ENCODE measurements around the gene RIC1. TPM values are rescaled to one million over a fixed set of nuclear protein-coding genes. Genes with fewer than 3 reads are reported as not detected.

Gene RIC1
- total RNA-seq, 1 experiment from 2014 or later, result 13.8 TPM

- H3K79me2 ChIP-seq (ENCODE audit: low read depth), result peaks cover 27% of the 10 kb centered on the region
- intact Hi-C loops (cut with micrococcal nuclease; ENCODE audit: unreplicated experiment), result no loop called here
- no peaks in the 10 kb centered on the region for H3K4me1 ChIP-seq (replicated peaks; ENCODE audit: insufficient read depth)
- no peak overlapping the region for H3K27ac ChIP-seq
- H2AFZ ChIP-seq, result no peak overlapping the region
- ChIA-PET CTCF (no interaction called here), POLR2A (ENCODE audit: unreplicated experiment) (no interaction called here)
- BruUV-seq (replicated peaks), result no TSS peak
- no peaks in the 10 kb centered on the region for H4K20me1 ChIP-seq (ENCODE audit: insufficient read depth)
- no peaks in the 10 kb centered on the region for H3K9me2 ChIP-seq (ENCODE audit: insufficient read depth)
- TF ChIP-seq, protein P1, sequence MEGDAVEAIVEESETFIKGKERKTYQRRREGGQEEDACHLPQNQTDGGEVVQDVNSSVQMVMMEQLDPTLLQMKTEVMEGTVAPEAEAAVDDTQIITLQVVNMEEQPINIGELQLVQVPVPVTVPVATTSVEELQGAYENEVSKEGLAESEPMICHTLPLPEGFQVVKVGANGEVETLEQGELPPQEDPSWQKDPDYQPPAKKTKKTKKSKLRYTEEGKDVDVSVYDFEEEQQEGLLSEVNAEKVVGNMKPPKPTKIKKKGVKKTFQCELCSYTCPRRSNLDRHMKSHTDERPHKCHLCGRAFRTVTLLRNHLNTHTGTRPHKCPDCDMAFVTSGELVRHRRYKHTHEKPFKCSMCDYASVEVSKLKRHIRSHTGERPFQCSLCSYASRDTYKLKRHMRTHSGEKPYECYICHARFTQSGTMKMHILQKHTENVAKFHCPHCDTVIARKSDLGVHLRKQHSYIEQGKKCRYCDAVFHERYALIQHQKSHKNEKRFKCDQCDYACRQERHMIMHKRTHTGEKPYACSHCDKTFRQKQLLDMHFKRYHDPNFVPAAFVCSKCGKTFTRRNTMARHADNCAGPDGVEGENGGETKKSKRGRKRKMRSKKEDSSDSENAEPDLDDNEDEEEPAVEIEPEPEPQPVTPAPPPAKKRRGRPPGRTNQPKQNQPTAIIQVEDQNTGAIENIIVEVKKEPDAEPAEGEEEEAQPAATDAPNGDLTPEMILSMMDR (conservative IDR thresholded peaks at IDR 0.05), result no peak
- TF ChIP-seq EZH2 (IDR thresholded peaks at IDR 0.05; ENCODE audit: low read depth), result no peak
- H3K4me3 ChIP-seq, result no peak overlapping the region
- peaks cover 22% of the 10 kb centered on the region; the same call in 1 of the 2 replicates for H3K36me3 ChIP-seq (ENCODE audit: low read depth)
- no peaks in the 10 kb centered on the region for H3K9me3 ChIP-seq (ENCODE audit: insufficient read depth, low read depth)
- no peak for DNase-seq
- H3K27me3 ChIP-seq (ENCODE audit: insufficient read depth, low read depth), result no peaks in the 10 kb centered on the region
- no peak overlapping the region for H3K4me2 ChIP-seq
- H3F3A ChIP-seq (ENCODE audit: insufficient read depth, low read depth), result no peaks in the 10 kb centered on the region
Observed at GRCh38 chr9:5790923-5791322, 162.0 kb downstream of the RIC1 start.

DNA sequence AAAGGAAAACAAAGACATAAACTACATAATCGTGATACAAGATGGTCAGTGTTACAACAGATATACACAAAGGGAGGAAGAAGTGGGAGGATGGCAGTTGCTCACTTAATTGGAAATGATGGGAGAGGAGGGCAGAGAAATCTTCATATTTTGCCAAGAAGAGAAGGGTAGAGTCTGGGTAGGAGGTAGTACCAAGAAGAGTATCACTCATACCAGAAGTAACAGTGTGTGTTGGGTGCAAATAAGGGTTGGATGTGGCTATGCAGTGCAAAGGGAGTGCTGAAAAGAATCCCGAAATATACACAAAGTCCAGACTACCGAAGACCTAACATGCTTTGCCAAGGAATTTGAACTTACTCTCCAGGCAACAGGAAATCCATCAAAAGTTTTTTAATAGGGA lies 163.0 kb downstream of the RIC1 start:
- no peak for DNase-seq
- POLR2A ChIA-PET (ENCODE audit: unreplicated experiment), result no interaction called here
- no peak overlapping the region for H3K4me3 ChIP-seq
- H3K9me2 ChIP-seq (ENCODE audit: insufficient read depth), result no peaks in the 10 kb centered on the region
- no peaks in the 10 kb centered on the region for H3K27me3 ChIP-seq (ENCODE audit: insufficient read depth, low read depth)
- intact Hi-C loops (cut with micrococcal nuclease; ENCODE audit: unreplicated experiment), result no loop called here
- no peaks in the 10 kb centered on the region for H3K9me3 ChIP-seq (ENCODE audit: insufficient read depth, low read depth)
- H3K36me3 ChIP-seq (ENCODE audit: low read depth), result peaks cover 15% of the 10 kb centered on the region; the same call in 1 of the 2 replicates
- TF ChIP-seq EZH2 (IDR thresholded peaks at IDR 0.05; ENCODE audit: low read depth), result no peak
- TF ChIP-seq, protein P1 (conservative IDR thresholded peaks at IDR 0.05), result no peak
- no peaks in the 10 kb centered on the region for H3K4me1 ChIP-seq (replicated peaks; ENCODE audit: insufficient read depth)
- H3K27ac ChIP-seq, result no peak overlapping the region
- BruUV-seq (replicated peaks), result no TSS peak
- CTCF ChIA-PET, result no interaction called here
- H3F3A ChIP-seq (ENCODE audit: insufficient read depth, low read depth), result no peaks in the 10 kb centered on the region
- H3K79me2 ChIP-seq (ENCODE audit: low read depth), result peaks cover 27% of the 10 kb centered on the region
- H3K4me2 ChIP-seq, result no peak overlapping the region
- H4K20me1 ChIP-seq (ENCODE audit: insufficient read depth), result no peaks in the 10 kb centered on the region
- H2AFZ ChIP-seq, result no peak overlapping the region

DNA sequence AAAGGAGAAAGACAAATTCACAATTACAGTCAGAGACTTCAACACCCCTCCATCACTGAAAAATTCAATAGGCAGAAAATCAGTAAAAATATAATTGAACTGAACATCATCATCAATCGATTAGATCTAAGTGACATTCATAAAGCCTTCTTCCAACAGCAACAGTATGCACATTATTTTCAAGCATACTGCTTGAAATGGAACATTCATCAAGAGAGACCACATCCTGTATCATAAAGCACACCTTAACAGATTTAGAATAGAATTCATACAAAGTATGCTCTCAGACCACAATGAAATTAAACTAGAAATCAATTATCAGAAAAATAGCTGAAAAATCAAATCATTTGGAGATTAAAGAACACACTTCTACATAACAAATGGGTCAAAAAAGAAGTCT lies 164.9 kb downstream of the RIC1 start:
- ChIA-PET CTCF (no interaction called here), POLR2A (ENCODE audit: unreplicated experiment) (no interaction called here)
- no TSS peak for BruUV-seq (replicated peaks)
- Histone ChIP-seq H2AFZ (no peak overlapping the region), H3K79me2 (ENCODE audit: low read depth) (peaks cover 27% of the 10 kb centered on the region), H3K27me3 (ENCODE audit: insufficient read depth, low read depth) (no peaks in the 10 kb centered on the region), H3K4me3 (no peak overlapping the region), H3K27ac (no peak overlapping the region), H3K4me1 (replicated peaks; ENCODE audit: insufficient read depth) (no peaks in the 10 kb centered on the region), H3K9me3 (ENCODE audit: insufficient read depth, low read depth) (no peaks in the 10 kb centered on the region), H3F3A (ENCODE audit: insufficient read depth, low read depth) (no peaks in the 10 kb centered on the region), H3K9me2 (ENCODE audit: insufficient read depth) (no peaks in the 10 kb centered on the region), H3K36me3 (ENCODE audit: low read depth) (peaks cover 15% of the 10 kb centered on the region), H4K20me1 (ENCODE audit: insufficient read depth) (no peaks in the 10 kb centered on the region), H3K4me2 (no peak overlapping the region)
- DNase-seq, result no peak
- no peak for TF ChIP-seq EZH2 (IDR thresholded peaks at IDR 0.05; ENCODE audit: low read depth)
- TF ChIP-seq, protein P1 (conservative IDR thresholded peaks at IDR 0.05), result no peak
- intact Hi-C loops (cut with micrococcal nuclease; ENCODE audit: unreplicated experiment), result no loop called here
